Mesenchymal stem cell (in vitro differentiated cells and primary cell): ENCODE results near the gene MYO1D.

ENCODE experiments used
- DNase-seq: peaks from one replicate; pipeline ENCODE4 v3.0.0-alpha.2; 2013
- H2AFZ ChIP-seq: one replicate; pipeline ENCODE4 v1.6.1; 2013; ENCODE audit warnings: low read depth, mild to moderate bottlenecking, control low read depth, inconsistent platforms, low read length, moderate library complexity
- H2AK5ac ChIP-seq: 2 replicates; pipeline ENCODE4 v1.6.1; 2013; ENCODE audit warnings: low read length, moderate library complexity, mild to moderate bottlenecking, inconsistent platforms; ENCODE audit not compliant: severe bottlenecking
- H2BK120ac ChIP-seq: one replicate; pipeline ENCODE4 v1.6.1; 2013; ENCODE audit warnings: low read depth, mild to moderate bottlenecking, inconsistent platforms, low read length, moderate library complexity
- H2BK12ac ChIP-seq, 2 experiments: one replicate each; pipeline ENCODE4 v1.6.1; 2013; ENCODE audit warnings: inconsistent platforms in 2 of 2, low read length in 2 of 2, mild to moderate bottlenecking in 2 of 2, moderate library complexity in 2 of 2, control low read depth in 1 of 2
- H2BK15ac ChIP-seq: one replicate; pipeline ENCODE4 v1.6.1; 2013; ENCODE audit warnings: mild to moderate bottlenecking, low read depth, inconsistent platforms; ENCODE audit not compliant: poor library complexity, severe bottlenecking
- H2BK5ac ChIP-seq: 2 replicates; pipeline ENCODE4 v1.6.1; 2013; ENCODE audit warnings: low read depth, mild to moderate bottlenecking, low read length, control low read depth, inconsistent platforms; ENCODE audit not compliant: poor library complexity, severe bottlenecking
- H3K14ac ChIP-seq, 2 experiments: one replicate each; pipeline ENCODE4 v1.6.1; 2013; ENCODE audit warnings: inconsistent platforms in 2 of 2, low read length in 2 of 2, control low read depth in 1 of 2, mild to moderate bottlenecking in 1 of 2, moderate library complexity in 1 of 2
- H3K18ac ChIP-seq, 2 experiments: one replicate each; pipeline ENCODE4 v1.6.1; 2013; ENCODE audit warnings: inconsistent platforms in 2 of 2, low read length in 2 of 2, control low read depth in 1 of 2, low read depth in 1 of 2, mild to moderate bottlenecking in 1 of 2
- H3K23ac ChIP-seq, 2 experiments: one replicate each; pipeline ENCODE4 v1.6.1; 2013; ENCODE audit warnings: inconsistent platforms in 2 of 2, low read length in 2 of 2, mild to moderate bottlenecking in 2 of 2, moderate library complexity in 2 of 2, control low read depth in 1 of 2
- H3K27ac ChIP-seq: 2 replicates; pipeline ENCODE4 v1.5.1; 2013; ENCODE audit warnings: mild to moderate bottlenecking, moderate library complexity, low read length, control low read depth, inconsistent platforms; ENCODE audit not compliant: poor library complexity, severe bottlenecking
- H3K27me3 ChIP-seq, 2 experiments: 2 replicates each; pipeline versions ENCODE4 v1.6.1 to v1.7.0; 2013; ENCODE audit warnings: low read length in 2 of 2, mild to moderate bottlenecking in 2 of 2, moderate library complexity in 2 of 2, control low read depth in 1 of 2, inconsistent platforms in 1 of 2; ENCODE audit not compliant: control insufficient read depth in 1 of 2, insufficient read depth in 1 of 2
- H3K36me3 ChIP-seq, 2 experiments: 2 replicates each; pipeline versions ENCODE4 v1.6.1 to v1.7.0; 2013; ENCODE audit warnings: low read length in 2 of 2, control low read depth in 1 of 2, inconsistent platforms in 1 of 2, low read depth in 1 of 2, mild to moderate bottlenecking in 1 of 2; ENCODE audit not compliant: insufficient read depth in 2 of 2, control insufficient read depth in 1 of 2
- H3K4ac ChIP-seq, 2 experiments: one replicate each; pipeline ENCODE4 v1.6.1; 2013; ENCODE audit warnings: inconsistent platforms in 2 of 2, low read length in 2 of 2, mild to moderate bottlenecking in 2 of 2, moderate library complexity in 2 of 2, control low read depth in 1 of 2, low read depth in 1 of 2
- H3K4me1 ChIP-seq: 2 replicates; pipeline ENCODE4 v1.6.1; 2013; ENCODE audit warnings: low read depth, low read length, control low read depth; ENCODE audit not compliant: control insufficient read depth, insufficient read depth
- H3K4me2 ChIP-seq: 2 replicates; pipeline ENCODE4 v1.6.1; 2013; ENCODE audit warnings: low read length, mild to moderate bottlenecking, inconsistent platforms; ENCODE audit not compliant: poor library complexity, severe bottlenecking
- H3K4me3 ChIP-seq, 2 experiments: 2 replicates each; pipeline versions ENCODE4 v1.5.1 to v1.7.0; 2013; ENCODE audit warnings: low read length in 2 of 2, mild to moderate bottlenecking in 2 of 2, control low read depth in 1 of 2, low read depth in 1 of 2; ENCODE audit not compliant: insufficient read depth in 1 of 2
- H3K79me1 ChIP-seq: replicated peaks from 2 replicates; pipeline ENCODE4 v1.6.1; 2013; ENCODE audit warnings: mild to moderate bottlenecking, control low read depth, low read length, inconsistent platforms; ENCODE audit not compliant: poor library complexity, severe bottlenecking
- H3K9ac ChIP-seq: 2 replicates; pipeline ENCODE4 v1.7.0; 2013; ENCODE audit warnings: mild to moderate bottlenecking, low read length, moderate library complexity
- H3K9me3 ChIP-seq: 2 replicates; pipeline ENCODE4 v1.7.0; 2013; ENCODE audit warnings: mild to moderate bottlenecking, low read length; ENCODE audit not compliant: control insufficient read depth
- H4K8ac ChIP-seq: one replicate; pipeline ENCODE4 v1.6.1; 2013; ENCODE audit warnings: inconsistent platforms, mild to moderate bottlenecking, low read length, moderate library complexity
- H4K91ac ChIP-seq: one replicate; pipeline ENCODE4 v1.6.1; 2013; ENCODE audit warnings: mild to moderate bottlenecking, low read length, inconsistent platforms
- WGBS: methylation state at CpG from one replicate; pipeline ENCODE4 v1.1.7; 2013; ENCODE audit warnings: mixed read lengths; 5-methylcytosine and 5-hydroxymethylcytosine counted together

The MYO1D gene

GRCh38 chr17:32846143-32846542 lies 30.8 kb downstream of the MYO1D start:
- H3K23ac ChIP-seq: no peak overlapping the region
- no peaks in the 10 kb centered on the region for H3K36me3 ChIP-seq
- H3K18ac ChIP-seq: no peak overlapping the region
- no peak overlapping the region for H4K91ac ChIP-seq
- no peak overlapping the region for H3K4ac ChIP-seq
- H3K27ac ChIP-seq: no peak overlapping the region
- H2BK15ac ChIP-seq: no peak overlapping the region
- H2BK120ac ChIP-seq: no peak overlapping the region
- H2AFZ ChIP-seq: no peak overlapping the region
- no peaks in the 10 kb centered on the region for H3K9me3 ChIP-seq
- H3K4me1 ChIP-seq: no peaks in the 10 kb centered on the region
- no peak overlapping the region for H3K9ac ChIP-seq
- H3K4me3 ChIP-seq: no peak overlapping the region
- H3K27me3 ChIP-seq: no peaks in the 10 kb centered on the region
- no peak overlapping the region for H2BK12ac ChIP-seq
- H4K8ac ChIP-seq: no peak overlapping the region
- H2BK5ac ChIP-seq: no peak overlapping the region
- H3K4me2 ChIP-seq: no peak overlapping the region
- H3K14ac ChIP-seq: no peak overlapping the region
- H2AK5ac ChIP-seq: no peak overlapping the region
- 100% methylated on average over 1 of the region's 1 CpG for WGBS
- no peak for DNase-seq
- H3K79me1 ChIP-seq: no peaks in the 10 kb centered on the region

GRCh38 chr17:32840241-32840640 lies 36.7 kb downstream of the MYO1D start:
- Histone ChIP-seq H3K27me3 (no peaks in the 10 kb centered on the region), H3K4me3 (no peak overlapping the region), H3K36me3 (no peaks in the 10 kb centered on the region), H3K9me3 (no peaks in the 10 kb centered on the region), H4K8ac (no peak overlapping the region), H2AK5ac (no peak overlapping the region), H3K23ac (no peak overlapping the region), H3K18ac (no peak overlapping the region), H2BK5ac (no peak overlapping the region), H3K9ac (no peak overlapping the region), H3K4ac (no peak overlapping the region), H3K14ac (no peak overlapping the region), H3K79me1 (no peaks in the 10 kb centered on the region), H3K4me2 (no peak overlapping the region), H4K91ac (no peak overlapping the region), H2BK12ac (no peak overlapping the region), H2BK15ac (no peak overlapping the region), H3K4me1 (no peaks in the 10 kb centered on the region), H3K27ac (no peak overlapping the region), H2BK120ac (no peak overlapping the region), H2AFZ (no peak overlapping the region)
- 44% methylated on average over 4 of the region's 4 CpGs for WGBS
- DNase-seq: no peak

GRCh38 chr17:32836527-32836926 lies 40.4 kb downstream of the MYO1D start:
- H2BK15ac ChIP-seq: no peak overlapping the region
- no peak overlapping the region for H2AFZ ChIP-seq
- H3K36me3 ChIP-seq: no peaks in the 10 kb centered on the region
- H2BK5ac ChIP-seq: no peak overlapping the region
- H3K27me3 ChIP-seq: no peaks in the 10 kb centered on the region
- H3K4me2 ChIP-seq: no peak overlapping the region
- no peak for DNase-seq
- H3K4ac ChIP-seq: no peak overlapping the region
- no peak overlapping the region for H3K23ac ChIP-seq
- H4K8ac ChIP-seq: no peak overlapping the region
- H3K14ac ChIP-seq: no peak overlapping the region
- no peaks in the 10 kb centered on the region for H3K4me1 ChIP-seq
- no peak overlapping the region for H3K4me3 ChIP-seq
- H3K27ac ChIP-seq: no peak overlapping the region
- H3K9me3 ChIP-seq: no peaks in the 10 kb centered on the region
- H3K18ac ChIP-seq: no peak overlapping the region
- H2BK120ac ChIP-seq: no peak overlapping the region
- no peaks in the 10 kb centered on the region for H3K79me1 ChIP-seq
- no peak overlapping the region for H2BK12ac ChIP-seq
- no peak overlapping the region for H4K91ac ChIP-seq
- no peak overlapping the region for H3K9ac ChIP-seq
- WGBS: no CpG with 5 or more reads among the region's 2 CpGs
- no peak overlapping the region for H2AK5ac ChIP-seq

GRCh38 chr17:32835291-32835761 lies 41.6 kb downstream of the MYO1D start:
- Histone ChIP-seq H4K8ac (no peak overlapping the region), H3K27me3 (no peaks in the 10 kb centered on the region), H3K27ac (no peak overlapping the region), H2BK120ac (no peak overlapping the region), H2BK5ac (no peak overlapping the region), H3K4ac (no peak overlapping the region), H3K79me1 (no peaks in the 10 kb centered on the region), H3K4me2 (no peak overlapping the region), H2BK15ac (no peak overlapping the region), H2AK5ac (no peak overlapping the region), H2BK12ac (no peak overlapping the region), H3K23ac (no peak overlapping the region), H3K4me3 (no peak overlapping the region), H3K4me1 (no peaks in the 10 kb centered on the region), H3K36me3 (no peaks in the 10 kb centered on the region), H3K9me3 (no peaks in the 10 kb centered on the region), H3K18ac (no peak overlapping the region), H4K91ac (no peak overlapping the region), H2AFZ (no peak overlapping the region), H3K14ac (no peak overlapping the region), H3K9ac (no peak overlapping the region)
- no peak for DNase-seq
- WGBS: 84% methylated on average over 2 of the region's 2 CpGs
